H9 (cell line): Measurements from ENCODE around the gene PRRX1. TPM values are rescaled to one million over a fixed set of nuclear protein-coding genes. Genes with fewer than 3 reads are reported as not detected.

ENCODE experiments used
- DNase-seq: peaks from one replicate; pipeline ENCODE4 v3.0.0-alpha.2; 2017
- H2AFZ ChIP-seq: one replicate; pipeline ENCODE4 v1.6.1; 2013; ENCODE audit warnings: mild to moderate bottlenecking, low read length, control low read depth, moderate library complexity
- H2AK5ac ChIP-seq: 2 replicates; pipeline ENCODE4 v1.6.1; 2013; ENCODE audit warnings: low read length, control low read depth, mixed read lengths; ENCODE audit not compliant: insufficient read length
- H2BK120ac ChIP-seq: one replicate; pipeline ENCODE4 v1.6.1; 2013; ENCODE audit warnings: low read depth, mild to moderate bottlenecking, low read length, control low read depth, inconsistent platforms; ENCODE audit not compliant: poor library complexity, severe bottlenecking
- H2BK12ac ChIP-seq: 2 replicates; pipeline ENCODE4 v1.6.1; 2013; ENCODE audit warnings: low read length, control low read depth, mixed read lengths, low read depth; ENCODE audit not compliant: insufficient read length
- H2BK15ac ChIP-seq: 2 replicates; pipeline ENCODE4 v1.6.1; 2013; ENCODE audit warnings: low read depth, low read length, control low read depth
- H2BK20ac ChIP-seq: one replicate; pipeline ENCODE4 v1.6.1; 2013; ENCODE audit warnings: low read depth, mild to moderate bottlenecking, low read length, control low read depth, inconsistent platforms; ENCODE audit not compliant: poor library complexity, severe bottlenecking
- H2BK5ac ChIP-seq: 2 replicates; pipeline ENCODE4 v1.6.1; 2013; ENCODE audit warnings: low read length, control low read depth, mixed read lengths; ENCODE audit not compliant: insufficient read length
- H3K14ac ChIP-seq: 2 replicates; pipeline ENCODE4 v1.6.1; 2013; ENCODE audit warnings: low read length, control low read depth; ENCODE audit not compliant: insufficient read depth
- H3K18ac ChIP-seq: 2 replicates; pipeline ENCODE4 v1.6.1; 2013; ENCODE audit warnings: low read depth, mild to moderate bottlenecking, mixed read lengths, low read length, control low read depth; ENCODE audit not compliant: insufficient read length
- H3K23ac ChIP-seq: 2 replicates; pipeline ENCODE4 v1.6.1; 2013; ENCODE audit warnings: low read length, control low read depth, mixed read lengths, low read depth; ENCODE audit not compliant: insufficient read length
- H3K23me2 ChIP-seq: 2 replicates; pipeline ENCODE4 v1.6.1; 2013; ENCODE audit warnings: low read depth, mild to moderate bottlenecking, mixed read lengths, low read length, control low read depth; ENCODE audit not compliant: insufficient read length, poor library complexity, severe bottlenecking
- H3K27ac ChIP-seq: 2 replicates; pipeline ENCODE4 v1.5.1; 2013; ENCODE audit warnings: low read length, control low read depth, mixed read lengths, low read depth; ENCODE audit not compliant: insufficient read length
- H3K27me3 ChIP-seq: 2 replicates; pipeline ENCODE4 v1.6.1; 2013; ENCODE audit warnings: low read length, control low read depth, inconsistent platforms; ENCODE audit not compliant: insufficient read depth
- H3K4ac ChIP-seq: 2 replicates; pipeline ENCODE4 v1.6.1; 2013; ENCODE audit warnings: low read depth, mild to moderate bottlenecking, control low read depth, inconsistent platforms, low read length, moderate library complexity
- H3K4me1 ChIP-seq: 2 replicates; pipeline ENCODE4 v1.6.1; 2013; ENCODE audit warnings: low read length, control low read depth, inconsistent platforms; ENCODE audit not compliant: insufficient read depth
- H3K4me2 ChIP-seq: 2 replicates; pipeline ENCODE4 v1.6.1; 2013; ENCODE audit warnings: low read length, control low read depth, mixed read lengths; ENCODE audit not compliant: insufficient read length, insufficient read depth
- H3K56ac ChIP-seq: 2 replicates; pipeline ENCODE4 v1.6.1; 2013; ENCODE audit warnings: low read depth, mild to moderate bottlenecking, mixed read lengths, low read length, control low read depth; ENCODE audit not compliant: insufficient read length
- H3K79me1 ChIP-seq: 2 replicates; pipeline ENCODE4 v1.6.1; 2013; ENCODE audit warnings: low read depth, mild to moderate bottlenecking, moderate library complexity, low read length, control low read depth, inconsistent platforms; ENCODE audit not compliant: insufficient read depth, poor library complexity, severe bottlenecking
- H3K79me2 ChIP-seq: 2 replicates; pipeline ENCODE4 v1.6.1; 2013; ENCODE audit warnings: low read length, control low read depth, inconsistent platforms; ENCODE audit not compliant: insufficient read depth
- H3K9ac ChIP-seq: 2 replicates; pipeline ENCODE4 v1.6.1; 2013; ENCODE audit warnings: low read length, control low read depth, mixed read lengths; ENCODE audit not compliant: insufficient read length; ENCODE audit errors: extremely low read depth
- H3K9me3 ChIP-seq: one replicate; pipeline ENCODE4 v1.6.1; 2013; ENCODE audit warnings: low read depth, low read length, inconsistent platforms; ENCODE audit not compliant: control insufficient read depth
- H3T11ph ChIP-seq: one replicate; pipeline ENCODE4 v1.6.1; 2013; ENCODE audit warnings: mild to moderate bottlenecking, low read length, control low read depth, inconsistent platforms
- H4K20me1 ChIP-seq: one replicate; pipeline ENCODE4 v1.6.1; 2013; ENCODE audit not compliant: control insufficient read depth, insufficient read length, insufficient read depth
- H4K5ac ChIP-seq: 2 replicates; pipeline ENCODE4 v1.6.1; 2013; ENCODE audit warnings: low read depth, mild to moderate bottlenecking, mixed read lengths, low read length, control low read depth; ENCODE audit not compliant: insufficient read length
- H4K8ac ChIP-seq: replicated peaks from 2 replicates; pipeline ENCODE4 v1.6.1; 2013; ENCODE audit warnings: low read length, control low read depth, mixed read lengths, low read depth; ENCODE audit not compliant: insufficient read length
- H4K91ac ChIP-seq: 2 replicates; pipeline ENCODE4 v1.6.1; 2013; ENCODE audit warnings: low read depth, mild to moderate bottlenecking, moderate library complexity, mixed read lengths, low read length, control low read depth; ENCODE audit not compliant: insufficient read length
- H3K27ac Mint-ChIP-seq, 3 experiments: 2 replicates in 2 of 3; 3 replicates in 1 of 3; pipeline ENCODE4 v1.8.0; 2020 to 2021; ENCODE audit warnings: mixed read lengths in 3 of 3, mild to moderate bottlenecking in 1 of 3, moderate library complexity in 1 of 3
- H3K27me3 Mint-ChIP-seq: 2 replicates; pipeline ENCODE4 v1.8.0; 2021; ENCODE audit warnings: low read depth, mild to moderate bottlenecking, moderate library complexity, mixed read lengths
- H3K36me3 Mint-ChIP-seq, 3 experiments: 2 replicates in 2 of 3; 3 replicates in 1 of 3; pipeline ENCODE4 v1.8.0; 2020 to 2021; ENCODE audit warnings: low read depth in 3 of 3, mixed read lengths in 3 of 3; ENCODE audit not compliant: insufficient read depth in 1 of 3
- H3K4me1 Mint-ChIP-seq, 2 experiments: 2 replicates each; pipeline ENCODE4 v1.8.0; 2020; ENCODE audit warnings: mixed read lengths in 2 of 2
- H3K4me3 Mint-ChIP-seq, 2 experiments: 2 replicates in 1 of 2; 3 replicates in 1 of 2; pipeline ENCODE4 v1.8.0; 2020 to 2021; ENCODE audit warnings: mild to moderate bottlenecking in 2 of 2, mixed read lengths in 2 of 2, moderate library complexity in 1 of 2
- H3K9me3 Mint-ChIP-seq, 2 experiments: 2 replicates in 1 of 2; 3 replicates in 1 of 2; pipeline ENCODE4 v1.8.0; 2020; ENCODE audit warnings: mild to moderate bottlenecking in 2 of 2, mixed read lengths in 2 of 2, moderate library complexity in 1 of 2
- WGBS: extraction: QIAGEN DNeasy Blood & Tissue Kit; methylation state at CpG from one replicate; pipeline ENCODE4 v1.1.7; 2013; ENCODE audit warnings: missing lambda C conversion rate, low lambda C conversion rate, mixed read lengths; ENCODE audit not compliant: insufficient read length; ENCODE audit errors: extremely low coverage; 5-methylcytosine and 5-hydroxymethylcytosine counted together
- total RNA-seq: library from RNA; stranded (reverse); gene quantifications from 2 replicates; pipeline ENCODE4 v1.2.1, GENCODE V29; 2021
- TF ChIP-seq, protein P1 (sequence below): fragments of 200-600 bp; sonication (generic); conservative IDR thresholded peaks from 3 replicates; pipeline ENCODE4 v1.8.0; 2021; ENCODE audit warnings: antibody characterized with exemption, mild to moderate bottlenecking

Gene PRRX1
- total RNA-seq, 1 experiment from 2014 or later = not detected

DNA sequence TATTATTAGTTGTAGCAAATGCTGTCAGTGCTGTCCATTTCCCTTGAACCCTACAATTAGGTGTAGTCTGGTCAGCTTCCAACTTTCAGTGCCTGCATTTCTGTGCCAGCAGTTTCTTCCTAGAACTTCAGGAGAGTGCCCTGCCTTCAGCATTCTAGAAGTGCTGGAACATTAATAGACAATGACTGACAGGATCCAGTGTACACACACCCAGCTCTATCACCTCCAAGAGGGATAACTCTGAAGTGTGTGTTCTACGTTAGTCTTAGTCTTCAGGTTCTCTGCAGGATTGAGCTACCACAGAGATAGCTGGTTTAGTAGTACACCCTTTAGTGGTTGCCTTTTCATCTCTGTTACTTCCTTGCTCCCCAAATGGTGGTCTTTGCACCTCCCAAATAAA, 61.4 kb downstream of the PRRX1 start:
- Histone ChIP-seq H3K9ac (no peak overlapping the region), H3T11ph (no peak overlapping the region), H3K23ac (no peak overlapping the region), H3K4me2 (no peak overlapping the region), H2BK20ac (no peak overlapping the region), H3K4me1 (no peaks in the 10 kb centered on the region), H4K8ac (no peak overlapping the region), H2BK15ac (no peak overlapping the region), H3K14ac (no peak overlapping the region), H3K23me2 (no peaks in the 10 kb centered on the region), H3K4ac (no peak overlapping the region), H2AFZ (no peak overlapping the region), H2BK120ac (no peak overlapping the region), H3K79me1 (no peaks in the 10 kb centered on the region), H3K56ac (no peak overlapping the region), H2AK5ac (no peak overlapping the region), H3K27me3 (no peaks in the 10 kb centered on the region), H4K20me1 (no peaks in the 10 kb centered on the region), H3K79me2 (no peaks in the 10 kb centered on the region), H4K5ac (no peak overlapping the region), H2BK5ac (no peak overlapping the region), H3K9me3 (no peaks in the 10 kb centered on the region), H3K18ac (no peak overlapping the region), H4K91ac (no peak overlapping the region), H3K27ac (no peak overlapping the region), H2BK12ac (no peak overlapping the region)
- TF ChIP-seq, protein P1, sequence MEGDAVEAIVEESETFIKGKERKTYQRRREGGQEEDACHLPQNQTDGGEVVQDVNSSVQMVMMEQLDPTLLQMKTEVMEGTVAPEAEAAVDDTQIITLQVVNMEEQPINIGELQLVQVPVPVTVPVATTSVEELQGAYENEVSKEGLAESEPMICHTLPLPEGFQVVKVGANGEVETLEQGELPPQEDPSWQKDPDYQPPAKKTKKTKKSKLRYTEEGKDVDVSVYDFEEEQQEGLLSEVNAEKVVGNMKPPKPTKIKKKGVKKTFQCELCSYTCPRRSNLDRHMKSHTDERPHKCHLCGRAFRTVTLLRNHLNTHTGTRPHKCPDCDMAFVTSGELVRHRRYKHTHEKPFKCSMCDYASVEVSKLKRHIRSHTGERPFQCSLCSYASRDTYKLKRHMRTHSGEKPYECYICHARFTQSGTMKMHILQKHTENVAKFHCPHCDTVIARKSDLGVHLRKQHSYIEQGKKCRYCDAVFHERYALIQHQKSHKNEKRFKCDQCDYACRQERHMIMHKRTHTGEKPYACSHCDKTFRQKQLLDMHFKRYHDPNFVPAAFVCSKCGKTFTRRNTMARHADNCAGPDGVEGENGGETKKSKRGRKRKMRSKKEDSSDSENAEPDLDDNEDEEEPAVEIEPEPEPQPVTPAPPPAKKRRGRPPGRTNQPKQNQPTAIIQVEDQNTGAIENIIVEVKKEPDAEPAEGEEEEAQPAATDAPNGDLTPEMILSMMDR = no peak
- no peaks in the 10 kb centered on the region for H3K9me3 Mint-ChIP-seq
- no peaks in the 10 kb centered on the region for H3K4me1 Mint-ChIP-seq
- H3K27ac Mint-ChIP-seq = no peak overlapping the region
- no peaks in the 10 kb centered on the region for H3K36me3 Mint-ChIP-seq
- H3K4me3 Mint-ChIP-seq = no peak overlapping the region
- DNase-seq = no peak
- H3K27me3 Mint-ChIP-seq = peaks cover 1% of the 10 kb centered on the region; the same call in 1 of the 2 replicates
- WGBS = no CpG with 5 or more reads among the region's 1 CpG
